Limb (tissue), 2 donors: ENCODE data around the gene CLHC1.
"Not testable (repeated sequence)": the region's sequence is repeated elsewhere in the genome, so short reads cannot be mapped to it uniquely, and the experiment has no call there.

Source experiments
- DNase-seq, 2 donors: peaks; one replicate each; pipeline ENCODE4 v3.0.0-alpha.2; 2016; ENCODE audit errors: extremely low spot score in 2 of 2

The CLHC1 gene

GRCh38 chr2:55136138-55136541 is 96.0 kb downstream of the CLHC1 start:
- no peak for DNase-seq

- no peak for DNase-seq
Measured at GRCh38 chr2:55135491-55135890, 96.6 kb downstream of the CLHC1 start.

- DNase-seq, result no peak
Measured at GRCh38 chr2:55134316-55134706, 97.8 kb downstream of the CLHC1 start.

DNA sequence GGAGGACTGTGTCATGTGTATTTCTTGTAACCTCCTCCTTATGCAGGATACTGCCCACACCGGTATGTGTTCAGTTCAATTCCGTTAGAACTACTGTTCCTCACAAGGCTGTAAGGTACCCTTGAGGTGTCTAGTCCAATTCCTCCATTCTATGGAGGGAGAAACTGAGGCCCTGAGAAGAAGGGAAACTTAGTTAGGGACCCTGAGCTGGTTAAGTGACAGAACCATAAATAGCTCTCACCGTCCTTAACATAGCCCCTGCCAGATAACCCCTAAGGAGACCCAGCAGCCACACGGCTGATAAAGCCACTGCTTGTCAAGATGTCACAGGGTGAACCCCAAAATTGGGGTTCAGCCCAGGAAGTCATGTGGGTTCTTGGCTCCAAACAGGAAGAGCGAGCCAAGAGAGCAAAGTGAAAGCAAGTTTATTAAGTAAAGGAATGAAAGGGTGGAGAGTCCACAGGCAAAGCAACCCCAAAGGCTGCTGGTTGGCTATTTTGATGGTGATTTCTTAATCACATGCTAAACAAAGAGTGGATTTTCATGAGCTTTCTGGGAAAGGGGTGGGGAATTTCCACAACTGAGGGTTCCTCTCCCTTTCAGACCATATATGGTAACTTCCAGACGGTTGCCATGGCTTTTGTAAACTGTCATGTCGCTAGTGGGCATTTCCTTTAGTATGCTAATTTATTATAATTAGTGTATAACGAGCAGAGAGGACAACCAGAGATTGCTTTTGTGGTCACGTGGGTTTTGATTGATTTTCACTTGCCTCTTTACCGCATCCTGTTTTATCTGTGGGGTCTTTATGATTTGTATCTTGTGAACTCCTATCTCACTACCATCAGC is 98.4 kb downstream of the CLHC1 start:
- DNase-seq, result no peak

GRCh38 chr2:55130849-55131248 is 101.2 kb downstream of the CLHC1 start:
- DNase-seq, result no peak

GRCh38 chr2:55126643-55127042 is 105.5 kb downstream of the CLHC1 start:
- DNase-seq, result not testable (repeated sequence)
